Heart left ventricle (tissue), 13 donors: Measurements from ENCODE around the gene NRCAM.

ENCODE experiments used
- POLR2A ChIP-seq, 2 donors: fragments of 450-650 bp; IDR thresholded peaks; one replicate each; pipeline ENCODE4 v1.6.1; 2017; ENCODE audit warnings: antibody characterized with exemption in 2 of 2, mild to moderate bottlenecking in 2 of 2, moderate library complexity in 2 of 2
- TF ChIP-seq, protein P1 (sequence below), 12 donors: fragments of 200-600 bp; sonication (generic) in 4 of 12; IDR thresholded peaks; one replicate each; pipeline versions ENCODE4 v1.5.0 to v1.8.0; 2018 to 2022; ENCODE audit warnings: antibody characterized with exemption in 12 of 12, mild to moderate bottlenecking in 5 of 12
- donor health status: ischemic (EF 13 %, LVEDD 7.1; RV severe dilation, severe dysfunction).
- donor health status: DM: no; HTN: yes; CAD: no.
- donor health status: DM: no; HTN: no; CAD: no.
- donor health status: ischemic (EF 25% LVEDD 6.9; RV normal size, moderate dysfunction).
- donor health status: ischemic (EF 25% LVEDD 5.7; RV mildly dilated, moderate dysfunction).
- donor health status: ischemic (EF 35%, LVEDD 5.7; RV mildly dilated, moderate dysfunction).
- donor health status: nonischemic (EF 11% LVEDD 7.7; RV severe dilation, severe dysfunction).
- donor health status: DM: yes; HTN: yes; CAD: no.
- donor health status: PGD.
- donor health status: ischemic (EF 29% LVEDD 5.4; RV normal size, mild dysfunction).
- donor health status: nonischemic (EF 23%, LVEDD 6.1; RV moderate dilation, normal function).

DNA sequence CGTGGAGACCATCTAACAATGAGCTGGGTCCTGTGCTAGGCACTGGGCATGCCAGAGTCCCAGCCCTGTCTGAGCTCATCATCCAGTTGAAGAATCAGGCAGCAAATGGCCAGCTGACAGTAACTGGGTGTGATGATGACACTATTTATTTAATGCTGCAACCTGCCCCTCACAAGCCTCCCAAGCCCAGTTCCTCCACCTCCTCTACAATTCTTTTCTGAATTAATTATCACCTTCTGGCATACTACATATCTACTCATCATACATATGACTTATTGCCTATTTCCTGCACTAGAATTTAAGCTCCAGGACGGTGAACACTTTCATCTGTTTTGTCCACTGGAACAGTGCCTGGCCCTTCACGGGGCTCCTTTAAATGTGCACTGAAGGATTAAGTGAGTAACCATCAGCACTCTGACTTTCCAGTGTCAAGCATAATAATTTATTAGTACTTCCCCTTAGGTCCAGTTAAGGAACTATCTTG, 229.4 kb downstream of the NRCAM start:
- TF ChIP-seq, protein P1, sequence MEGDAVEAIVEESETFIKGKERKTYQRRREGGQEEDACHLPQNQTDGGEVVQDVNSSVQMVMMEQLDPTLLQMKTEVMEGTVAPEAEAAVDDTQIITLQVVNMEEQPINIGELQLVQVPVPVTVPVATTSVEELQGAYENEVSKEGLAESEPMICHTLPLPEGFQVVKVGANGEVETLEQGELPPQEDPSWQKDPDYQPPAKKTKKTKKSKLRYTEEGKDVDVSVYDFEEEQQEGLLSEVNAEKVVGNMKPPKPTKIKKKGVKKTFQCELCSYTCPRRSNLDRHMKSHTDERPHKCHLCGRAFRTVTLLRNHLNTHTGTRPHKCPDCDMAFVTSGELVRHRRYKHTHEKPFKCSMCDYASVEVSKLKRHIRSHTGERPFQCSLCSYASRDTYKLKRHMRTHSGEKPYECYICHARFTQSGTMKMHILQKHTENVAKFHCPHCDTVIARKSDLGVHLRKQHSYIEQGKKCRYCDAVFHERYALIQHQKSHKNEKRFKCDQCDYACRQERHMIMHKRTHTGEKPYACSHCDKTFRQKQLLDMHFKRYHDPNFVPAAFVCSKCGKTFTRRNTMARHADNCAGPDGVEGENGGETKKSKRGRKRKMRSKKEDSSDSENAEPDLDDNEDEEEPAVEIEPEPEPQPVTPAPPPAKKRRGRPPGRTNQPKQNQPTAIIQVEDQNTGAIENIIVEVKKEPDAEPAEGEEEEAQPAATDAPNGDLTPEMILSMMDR (IDR thresholded peaks at IDR 0.05): no peak
- no peak for TF ChIP-seq POLR2A (IDR thresholded peaks at IDR 0.05)
